OCI-M1 (cell line): ENCODE data around the gene DYNLT2.
A peak's percentile ranks its signal among the peaks of the same experiment; 100 is the strongest.

Source experiments
- DNase-seq: peaks from one replicate; lab custom pipeline; 2025; lab: John Stamatoyannopoulos, UW

The DYNLT2 gene

GRCh38 chr6:169738204-169738975 is 13.0 kb downstream of the DYNLT2 start:
- DNase-seq: no peak

DNA sequence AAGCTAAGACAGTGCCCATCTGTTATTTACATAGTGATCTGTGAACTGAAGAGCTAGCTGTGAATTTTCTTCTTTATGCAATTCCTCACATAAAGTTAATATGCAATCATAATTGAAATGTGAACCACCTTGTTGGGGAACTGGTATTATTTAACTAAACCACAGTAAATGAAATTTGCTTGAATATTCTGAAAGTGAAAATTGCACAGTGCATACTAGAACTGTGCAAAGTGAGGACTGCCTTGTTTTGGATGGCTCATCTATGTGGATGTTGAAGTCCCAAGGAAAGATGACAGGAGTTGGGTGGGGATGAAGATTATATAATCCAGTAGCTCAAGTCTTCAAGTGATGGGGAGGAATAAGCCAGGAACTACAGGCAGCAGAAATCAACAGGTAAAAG is 21.4 kb downstream of the DYNLT2 start:
- DNase-seq: no peak

DNA sequence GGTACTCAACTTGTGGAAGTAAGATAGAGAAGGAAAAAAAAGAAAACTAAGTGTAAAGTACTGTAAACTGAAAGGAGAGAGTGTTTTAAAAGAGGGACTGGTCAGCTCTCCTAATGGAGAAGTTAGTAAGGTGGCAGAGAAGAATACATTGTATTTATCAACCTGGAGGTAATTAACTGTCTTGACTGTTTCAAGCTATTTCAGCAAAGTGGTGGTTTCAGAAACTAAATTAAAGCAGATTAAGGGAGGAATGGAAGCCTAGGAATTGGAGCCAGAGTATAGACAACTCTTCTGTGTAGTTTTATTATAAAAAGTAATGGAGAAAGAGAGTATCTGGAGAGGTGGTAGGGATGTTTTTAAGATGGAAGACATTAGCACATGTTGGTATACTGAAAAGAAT is 24.4 kb downstream of the DYNLT2 start:
- peak; percentile 10 for DNase-seq

DNA sequence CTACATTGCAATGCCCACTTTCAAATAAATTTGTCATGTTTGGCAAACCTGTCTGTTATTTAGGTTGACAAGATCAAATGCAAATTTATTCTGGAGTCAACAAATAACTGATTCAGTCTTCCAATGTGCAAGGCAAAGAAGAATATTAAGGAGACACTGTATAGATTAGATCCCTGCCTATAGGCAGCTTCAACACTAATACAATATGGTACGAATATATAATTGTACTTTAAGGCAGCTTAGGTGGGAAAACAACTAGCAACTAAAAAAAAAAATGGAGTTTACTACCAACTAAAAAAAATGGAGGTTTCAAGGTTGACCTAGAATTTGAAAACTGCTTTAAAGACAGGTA is 25.3 kb downstream of the DYNLT2 start:
- no peak for DNase-seq

GRCh38 chr6:169725125-169726048 is 26.0 kb downstream of the DYNLT2 start:
- DNase-seq: no peak

- DNase-seq: no peak
Measured at GRCh38 chr6:169724494-169725124, 26.8 kb downstream of the DYNLT2 start, which contains the start of gene PHF10. Gene PHF10, minus strand, starts transcription at chr6:169724500. Its CDS starts 569 bp downstream, at chr6:169723931.

- DNase-seq: peak; percentile 40
Measured at GRCh38 chr6:169723991-169724493, 27.3 kb downstream of the DYNLT2 start.

- peak; percentile 78 for DNase-seq
Measured at GRCh38 chr6:169723200-169723909, 28.0 kb downstream of the DYNLT2 start.

GRCh38 chr6:169722362-169723199 is 28.8 kb downstream of the DYNLT2 start:
- peak; percentile 78 for DNase-seq

GRCh38 chr6:169720207-169720855 is 31.0 kb downstream of the DYNLT2 start:
- no peak for DNase-seq

GRCh38 chr6:169719117-169719516 is 32.3 kb downstream of the DYNLT2 start:
- DNase-seq: no peak

GRCh38 chr6:169714595-169714994 is 36.8 kb downstream of the DYNLT2 start:
- DNase-seq: no peak

DNA sequence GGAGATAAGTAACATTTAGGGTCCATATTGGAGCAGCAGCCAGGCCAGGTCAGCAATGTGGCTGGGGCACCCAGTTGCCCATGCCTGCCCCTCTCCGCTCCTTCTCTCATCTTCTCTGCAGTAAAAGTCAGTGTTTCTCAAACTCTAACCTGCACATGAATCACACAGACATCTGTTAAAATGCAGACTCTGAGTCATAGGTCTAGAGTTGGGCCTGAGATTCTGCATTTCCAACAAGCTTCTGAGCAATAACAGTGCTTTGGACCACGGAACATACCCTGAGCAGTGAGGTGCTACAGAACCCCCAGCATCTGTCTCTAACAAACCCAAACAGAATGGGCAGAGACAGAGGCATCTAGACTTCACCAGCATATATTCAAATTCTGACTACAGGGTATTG is 37.2 kb downstream of the DYNLT2 start:
- DNase-seq: no peak

- DNase-seq: no peak
Measured at GRCh38 chr6:169710009-169710408, 41.4 kb downstream of the DYNLT2 start.

DNA sequence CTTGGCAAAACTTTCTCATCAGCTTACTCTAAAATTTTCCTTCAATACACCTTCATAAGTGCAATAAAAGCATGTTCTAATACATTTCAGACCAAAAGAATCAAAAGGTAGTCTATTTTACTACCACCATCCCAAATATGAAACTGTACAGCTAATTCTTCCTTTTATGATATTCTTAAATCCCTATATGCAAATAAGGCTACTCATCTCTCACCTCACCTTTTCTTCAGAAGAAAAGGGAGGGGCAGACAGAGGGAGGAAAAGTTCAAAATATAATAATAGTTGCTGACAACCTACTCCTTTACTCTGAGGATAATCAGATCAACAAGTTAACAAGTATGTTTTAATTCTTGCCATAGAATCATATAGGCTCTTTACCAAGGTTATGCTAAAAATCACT is 42.1 kb downstream of the DYNLT2 start:
- no peak for DNase-seq

GRCh38 chr6:169707772-169708171 is 43.6 kb downstream of the DYNLT2 start:
- peak; percentile 83 for DNase-seq

DNA sequence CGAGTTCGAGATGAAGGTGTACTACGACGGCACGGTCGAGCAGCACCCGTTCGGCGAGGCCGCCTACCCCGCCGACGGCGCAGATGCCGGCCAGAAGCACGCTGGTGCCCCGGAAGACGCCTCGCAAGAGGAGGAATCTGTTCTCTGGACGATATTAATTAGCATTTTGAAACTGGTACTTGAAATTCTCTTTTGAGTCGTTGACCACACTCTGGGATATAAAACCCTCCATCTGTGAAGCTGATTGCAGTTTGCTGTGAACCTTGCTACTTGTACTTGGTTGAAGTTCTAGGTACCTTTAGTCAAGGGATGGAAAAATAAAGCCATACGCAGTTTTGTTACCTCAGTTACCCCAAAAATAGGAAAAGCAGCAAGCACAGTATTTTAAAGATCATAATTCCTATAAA is 48.5 kb downstream of the DYNLT2 start:
- DNase-seq: no peak

- peak; percentile 97 for DNase-seq
Measured at GRCh38 chr6:169701954-169702839, 49.2 kb downstream of the DYNLT2 start, which contains the start of the genes C6orf120 and WDR27. Gene C6orf120, plus strand, starts transcription at chr6:169702126. Its CDS starts 334 bp downstream, at chr6:169702460. Gene WDR27, minus strand, starts transcription at chr6:169702029. Its CDS starts 13,024 bp downstream, at chr6:169689005.
